HG03095 (cell line): Measurements from ENCODE around the gene PLSCR4.
"Not testable (repeated sequence)": the region's sequence is repeated elsewhere in the genome, so short reads cannot be mapped to it uniquely, and the experiment has no call there.

Experiments used
- ATAC-seq: cut with Tn5 transposase; IDR thresholded peaks from one replicate; pipeline ENCODE4 v1.9.1; 2021; ENCODE audit warnings: moderate library complexity; ENCODE audit not compliant: unreplicated experiment

The PLSCR4 gene

GRCh38 chr3:146247911-146248310, 3.0 kb downstream of the PLSCR4 start:
- no peak for ATAC-seq

- no peak for ATAC-seq
These were observed 4.4 kb downstream of the PLSCR4 start for GRCh38 chr3:146246526-146246925.

- no peak for ATAC-seq
These were observed 7.3 kb downstream of the PLSCR4 start for GRCh38 chr3:146243559-146243958.

- no peak for ATAC-seq
These were observed 9.2 kb downstream of the PLSCR4 start for GRCh38 chr3:146241523-146242240.

- ATAC-seq: no peak
These were observed 17.4 kb downstream of the PLSCR4 start for GRCh38 chr3:146233487-146233886.

GRCh38 chr3:146227486-146227885, 23.4 kb downstream of the PLSCR4 start:
- ATAC-seq: no peak

GRCh38 chr3:146226881-146227280, 24.0 kb downstream of the PLSCR4 start:
- ATAC-seq: no peak

- ATAC-seq: not testable (repeated sequence)
These were observed 25.4 kb downstream of the PLSCR4 start for GRCh38 chr3:146225458-146225857.

GRCh38 chr3:146223401-146224373, 27.2 kb downstream of the PLSCR4 start:
- no peak for ATAC-seq

GRCh38 chr3:146222204-146223046, 28.5 kb downstream of the PLSCR4 start:
- no peak for ATAC-seq

- no peak for ATAC-seq
These were observed 29.6 kb downstream of the PLSCR4 start for GRCh38 chr3:146221276-146221675.

GRCh38 chr3:146218880-146219866, 31.7 kb downstream of the PLSCR4 start:
- no peak for ATAC-seq

- ATAC-seq: no peak
These were observed 33.6 kb downstream of the PLSCR4 start for GRCh38 chr3:146217324-146217723.

- ATAC-seq: no peak
These were observed 36.4 kb downstream of the PLSCR4 start for GRCh38 chr3:146214493-146214892.

GRCh38 chr3:146209371-146209770, 41.5 kb downstream of the PLSCR4 start:
- no peak for ATAC-seq

- no peak for ATAC-seq
These were observed 47.1 kb downstream of the PLSCR4 start for GRCh38 chr3:146203776-146204175.

GRCh38 chr3:146200461-146201220, 50.3 kb downstream of the PLSCR4 start:
- ATAC-seq: no peak

- no peak for ATAC-seq
These were observed 51.1 kb downstream of the PLSCR4 start for GRCh38 chr3:146199762-146200161.

GRCh38 chr3:146196789-146197188, 54.1 kb downstream of the PLSCR4 start:
- ATAC-seq: no peak
